Endometrial microvascular endothelial cells (primary cell): Measurements from ENCODE around the gene P2RY6. TPM values are rescaled to one million over a fixed set of nuclear protein-coding genes. Genes with fewer than 3 reads are reported as not detected.
"Not testable (repeated sequence)": the region's sequence is repeated elsewhere in the genome, so short reads cannot be mapped to it uniquely, and the experiment has no call there.

Source experiments
- in situ Hi-C: cut with HindIII; loops from 2 replicates; pipeline ENCODE4 v1.10.0; 2017; ENCODE audit warnings: low sequenced_read_pairs, low pct_unique_long_range_greater_than_20kb; ENCODE audit errors: inconsistent ontology term
- total RNA-seq: library from RNA; depleted of rRNA; stranded (reverse); fragments of >200 nt; gene quantifications from one replicate; pipeline ENCODE4 v1.2.3, GENCODE V29; 2015; ENCODE audit errors: inconsistent ontology term

P2RY6 gene
- not detected for total RNA-seq

GRCh38 chr11:73271936-73272679, at the start of gene P2RY6:
P2RY6 (plus strand) TSS chr11:73272338; CDS start chr11:73296519, 24,181 bp downstream.
- in situ Hi-C loops = no loop called here

GRCh38 chr11:73223998-73224730, 48.0 kb upstream of the P2RY6 start:
- in situ Hi-C loops = no loop called here

- in situ Hi-C loops = no loop called here
These were observed 47.0 kb upstream of the P2RY6 start for GRCh38 chr11:73225001-73225686.

GRCh38 chr11:73225851-73226250, 46.3 kb upstream of the P2RY6 start:
- in situ Hi-C loops = no loop called here

GRCh38 chr11:73226297-73227006, 45.7 kb upstream of the P2RY6 start:
- in situ Hi-C loops = no loop called here

GRCh38 chr11:73227571-73228211, 44.4 kb upstream of the P2RY6 start:
- in situ Hi-C loops = no loop called here

- in situ Hi-C loops = no loop called here
These were observed 43.6 kb upstream of the P2RY6 start for GRCh38 chr11:73228268-73229134.

GRCh38 chr11:73229321-73229895, 42.7 kb upstream of the P2RY6 start:
- in situ Hi-C loops = no loop called here

GRCh38 chr11:73229896-73230875, 42.0 kb upstream of the P2RY6 start:
- in situ Hi-C loops = no loop called here

- in situ Hi-C loops = no loop called here
These were observed 41.2 kb upstream of the P2RY6 start for GRCh38 chr11:73230931-73231330.

- in situ Hi-C loops = not testable (repeated sequence)
These were observed 39.7 kb upstream of the P2RY6 start for GRCh38 chr11:73232487-73232886.

- in situ Hi-C loops = no loop called here
These were observed 38.9 kb upstream of the P2RY6 start for GRCh38 chr11:73233211-73233610.

- in situ Hi-C loops = no loop called here
These were observed 38.3 kb upstream of the P2RY6 start for GRCh38 chr11:73233692-73234470.

- in situ Hi-C loops = no loop called here
These were observed 37.5 kb upstream of the P2RY6 start for GRCh38 chr11:73234471-73235181.

GRCh38 chr11:73235236-73235786, 36.8 kb upstream of the P2RY6 start:
- in situ Hi-C loops = no loop called here
